Common myeloid progenitor, CD34-positive (primary cell): Measurements from ENCODE around the gene LRRC72.

Experiments
- CTCF ChIA-PET: fragments of 350-600 bp; sonication (Branson Sonifier 250); formaldehyde crosslinking; loops from one replicate; lab custom pipeline; 2021; ENCODE audit warnings: antibody characterized with exemption; lab: Charles Lee
- POLR2A ChIA-PET: fragments of 350-600 bp; sonication (Branson Sonifier 250); formaldehyde crosslinking; loops from one replicate; lab custom pipeline; 2021; ENCODE audit warnings: antibody characterized with exemption; lab: Charles Lee
- DNase-seq, 3 donors: peaks; one replicate each; pipeline versions ENCODE4 v3.0.0 to v3.0.0-alpha.2; 2013
- H3K27ac ChIP-seq, 2 experiments: 1 replicate in 1 of 2; 2 replicates in 1 of 2; pipeline ENCODE4 v1.7.0; 2013; ENCODE audit warnings: inconsistent platforms in 2 of 2, low read length in 2 of 2, mild to moderate bottlenecking in 2 of 2, low read depth in 1 of 2, moderate library complexity in 1 of 2; ENCODE audit not compliant: severe bottlenecking in 2 of 2, insufficient read depth in 1 of 2, poor library complexity in 1 of 2
- H3K27me3 ChIP-seq, 5 experiments: replicated peaks in 2 of 5; 1 replicate in 3 of 5; 2 replicates in 2 of 5; pipeline versions ENCODE4 v1.6.1 to v1.7.0; 2013; ENCODE audit warnings: low read length in 4 of 5, mild to moderate bottlenecking in 2 of 5, moderate library complexity in 2 of 5, inconsistent platforms in 1 of 5; ENCODE audit not compliant: insufficient read depth in 5 of 5, control insufficient read depth in 4 of 5
- H3K36me3 ChIP-seq, 4 experiments: 1 replicate in 2 of 4; 2 replicates in 2 of 4; pipeline versions ENCODE4 v1.6.1 to v1.7.0; 2013; ENCODE audit warnings: low read length in 3 of 4, control low read depth in 1 of 4, mild to moderate bottlenecking in 1 of 4; ENCODE audit not compliant: control insufficient read depth in 4 of 4, insufficient read depth in 4 of 4
- H3K4me1 ChIP-seq, 4 experiments: 1 replicate in 3 of 4; 2 replicates in 1 of 4; pipeline versions ENCODE4 v1.6.1 to v1.7.1; 2013; ENCODE audit warnings: low read length in 3 of 4, mild to moderate bottlenecking in 3 of 4, control low read depth in 1 of 4, inconsistent platforms in 1 of 4, moderate library complexity in 1 of 4; ENCODE audit not compliant: control insufficient read depth in 4 of 4, insufficient read depth in 4 of 4; ENCODE audit errors: control extremely low read depth in 1 of 4
- H3K4me3 ChIP-seq, 7 experiments: 1 replicate in 4 of 7; 2 replicates in 3 of 7; pipeline versions ENCODE4 v1.5.1 to v1.7.0; 2013; ENCODE audit warnings: mild to moderate bottlenecking in 7 of 7, low read length in 6 of 7, moderate library complexity in 6 of 7, inconsistent platforms in 2 of 7, low read depth in 2 of 7, control low read depth in 1 of 7; ENCODE audit not compliant: insufficient read depth in 4 of 7, control insufficient read depth in 1 of 7; ENCODE audit errors: extremely low read depth in 1 of 7
- H3K9me3 ChIP-seq, 5 experiments: 1 replicate in 4 of 5; 2 replicates in 1 of 5; pipeline versions ENCODE4 v1.6.1 to v1.7.1; 2013; ENCODE audit warnings: low read length in 4 of 5, mild to moderate bottlenecking in 2 of 5, inconsistent platforms in 1 of 5, low read depth in 1 of 5, moderate library complexity in 1 of 5; ENCODE audit not compliant: control insufficient read depth in 4 of 5, insufficient read depth in 2 of 5; ENCODE audit errors: control extremely low read depth in 1 of 5
- WGBS: methylation state at CpG from one replicate; pipeline ENCODE4 v1.1.5; 2013; ENCODE audit not compliant: insufficient coverage; 5-methylcytosine and 5-hydroxymethylcytosine counted together

The LRRC72 gene

GRCh38 chr7:16630654-16631053 is 104.0 kb downstream of the LRRC72 start:
- H3K27me3 ChIP-seq, result no peaks in the 10 kb centered on the region
- no peaks in the 10 kb centered on the region for H3K4me1 ChIP-seq
- no peak overlapping the region for H3K4me3 ChIP-seq
- peaks cover 5 to 24% (median 8%) of the 10 kb centered on the region in 4 experiments for H3K36me3 ChIP-seq
- H3K27ac ChIP-seq, result no peak overlapping the region
- 100% methylated on average over 1 of the region's 1 CpG for WGBS
- DNase-seq, result no peak
- no peaks in the 10 kb centered on the region for H3K9me3 ChIP-seq
- ChIA-PET POLR2A (no interaction called here), CTCF (no interaction called here)
